Spinal cord (tissue), 10 donors: ENCODE results near the gene HAUS6. TPM values are rescaled to one million over a fixed set of nuclear protein-coding genes. Genes with fewer than 3 reads are reported as not detected.

Experiments
- DNase-seq, 6 donors: peaks; one replicate each; pipeline versions ENCODE4 v3.0.0 to v3.0.0-alpha.2; 2013 to 2015; ENCODE audit warnings: low spot score in 6 of 6, low read depth in 4 of 6
- H3K27ac ChIP-seq: one replicate; pipeline ENCODE4 v1.5.1; 2013; ENCODE audit warnings: low read depth, low read length, control low read depth
- H3K27me3 ChIP-seq: one replicate; pipeline ENCODE4 v1.6.1; 2013; ENCODE audit warnings: low read length; ENCODE audit not compliant: control insufficient read depth, insufficient read depth
- H3K36me3 ChIP-seq: one replicate; pipeline ENCODE4 v1.6.1; 2013; ENCODE audit warnings: low read length; ENCODE audit not compliant: control insufficient read depth, insufficient read depth
- H3K4me1 ChIP-seq: one replicate; pipeline ENCODE4 v1.6.1; 2013; ENCODE audit warnings: low read length; ENCODE audit not compliant: control insufficient read depth, insufficient read depth
- H3K4me3 ChIP-seq: one replicate; pipeline ENCODE4 v1.5.1; 2013; ENCODE audit warnings: low read depth, low read length, control low read depth
- H3K9me3 ChIP-seq: one replicate; pipeline ENCODE4 v1.6.1; 2013; ENCODE audit warnings: low read length; ENCODE audit not compliant: control insufficient read depth, insufficient read depth
- WGBS: methylation state at CpG from one replicate; pipeline ENCODE4 v1.1.5; 2013; ENCODE audit warnings: missing lambda C conversion rate; ENCODE audit not compliant: insufficient coverage; 5-methylcytosine and 5-hydroxymethylcytosine counted together
- polyA plus RNA-seq, 2 donors: library from polyadenylated mRNA; unstranded; fragments of 120-200 nt; gene quantifications; one replicate each; pipeline ENCODE4 v1.2.1, GENCODE V29; 2013; ENCODE audit not compliant: insufficient read length in 2 of 2
- total RNA-seq, 2 donors: library from RNA; depleted of rRNA in 1 of 2; stranded (reverse); fragments of 120-200 nt in 1 of 2; fragments of >200 nt in 1 of 2; gene quantifications; one replicate each; pipeline versions ENCODE4 v1.2.3 to v1.2.4, GENCODE V29; 2013 to 2014
- donor health status: healthy.

The HAUS6 gene
- total and polyA plus RNA-seq, 4 donors = 15.3 to 24.6 (median 22.1) TPM

DNA sequence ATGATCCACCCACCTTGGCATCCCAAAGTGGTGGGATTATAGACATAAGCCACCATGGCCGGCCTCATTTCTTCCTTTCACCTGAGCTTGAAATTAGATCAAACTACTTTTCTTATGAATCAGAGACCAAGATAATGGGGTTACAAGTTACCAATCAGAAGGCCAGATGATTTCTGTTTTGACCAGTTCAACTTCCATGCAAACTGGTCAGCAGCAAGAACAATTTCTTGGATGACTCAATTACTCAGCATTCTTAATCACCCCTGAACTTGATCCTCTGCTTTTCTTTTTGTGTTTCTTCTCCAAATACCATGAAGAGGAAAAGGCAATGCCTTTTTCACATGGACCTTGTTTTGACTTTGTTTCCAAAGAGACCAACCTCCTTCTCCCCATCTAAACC is 34.6 kb upstream of the HAUS6 start:
- Histone ChIP-seq H3K4me1 (no peaks in the 10 kb centered on the region), H3K4me3 (no peak overlapping the region), H3K27ac (no peak overlapping the region), H3K9me3 (no peaks in the 10 kb centered on the region), H3K27me3 (no peaks in the 10 kb centered on the region), H3K36me3 (no peaks in the 10 kb centered on the region)
- DNase-seq = no peak
- WGBS = no CpG with 5 or more reads among the region's 1 CpG

DNA sequence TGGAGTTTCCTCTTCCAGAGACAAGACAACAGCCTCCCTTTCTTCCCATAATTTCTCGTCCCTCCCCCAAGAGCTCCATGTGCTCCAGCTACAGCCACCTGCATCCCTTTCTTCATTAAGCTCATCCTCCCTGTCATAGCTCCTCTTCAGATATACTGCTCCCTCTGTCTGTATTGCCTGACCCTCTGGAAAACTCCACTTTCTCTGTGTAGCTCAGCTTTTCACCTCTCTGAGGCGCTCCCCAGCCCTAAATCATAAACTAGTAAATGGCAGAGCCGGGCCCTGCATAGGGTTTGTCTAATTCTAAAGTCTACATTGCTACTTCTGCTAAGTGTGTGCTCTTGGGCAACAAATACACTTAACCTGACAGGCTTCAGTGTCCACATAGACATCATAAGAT is 33.4 kb upstream of the HAUS6 start:
- H3K27me3 ChIP-seq = no peaks in the 10 kb centered on the region
- 69% methylated on average over 2 of the region's 3 CpGs for WGBS
- DNase-seq = no peak
- no peak overlapping the region for H3K4me3 ChIP-seq
- H3K9me3 ChIP-seq = no peaks in the 10 kb centered on the region
- H3K36me3 ChIP-seq = no peaks in the 10 kb centered on the region
- no peak overlapping the region for H3K27ac ChIP-seq
- no peaks in the 10 kb centered on the region for H3K4me1 ChIP-seq

DNA sequence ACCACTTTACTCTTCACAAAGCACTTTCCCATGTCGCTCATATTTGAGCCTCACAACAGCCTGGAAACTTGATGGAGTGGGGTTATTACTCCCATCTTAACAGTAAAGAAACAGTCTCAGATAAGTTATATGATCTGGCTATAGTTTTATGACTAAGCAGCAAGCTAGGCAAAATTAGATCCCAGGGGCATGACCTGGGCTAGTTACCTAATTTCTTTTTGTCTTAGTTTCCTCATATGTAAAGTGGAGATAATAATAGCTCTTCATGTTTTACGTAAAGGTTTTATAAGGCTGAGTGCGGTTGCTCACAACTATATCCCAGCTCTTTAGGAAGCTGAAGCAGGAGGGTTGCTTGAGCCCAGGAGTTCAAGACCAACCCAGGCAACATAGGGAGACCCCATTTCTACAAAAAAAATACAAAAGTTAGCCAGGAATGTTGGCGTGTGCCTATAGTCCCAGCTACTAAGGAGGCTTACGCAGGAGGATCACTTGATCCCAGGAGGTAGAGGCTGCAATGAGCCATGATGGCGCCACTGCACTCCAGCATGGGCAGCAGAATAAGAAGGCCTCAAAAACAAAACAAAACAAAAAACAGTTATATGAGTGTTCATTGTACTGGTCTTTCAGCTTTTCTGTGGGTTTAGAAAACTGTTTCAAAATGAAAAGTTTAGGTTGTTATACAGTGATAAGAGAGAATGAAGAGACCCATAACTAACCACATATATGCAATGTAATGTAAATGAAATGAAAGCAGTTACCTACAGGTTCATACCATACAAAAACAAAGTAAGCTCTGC is 31.0 kb upstream of the HAUS6 start:
- 100% methylated on average over 2 of the region's 6 CpGs for WGBS
- H3K9me3 ChIP-seq = no peaks in the 10 kb centered on the region
- no peak overlapping the region for H3K27ac ChIP-seq
- H3K4me3 ChIP-seq = no peak overlapping the region
- H3K4me1 ChIP-seq = peaks cover 6% of the 10 kb centered on the region
- H3K36me3 ChIP-seq = no peaks in the 10 kb centered on the region
- peaks cover 3% of the 10 kb centered on the region for H3K27me3 ChIP-seq
- DNase-seq = no peak

DNA sequence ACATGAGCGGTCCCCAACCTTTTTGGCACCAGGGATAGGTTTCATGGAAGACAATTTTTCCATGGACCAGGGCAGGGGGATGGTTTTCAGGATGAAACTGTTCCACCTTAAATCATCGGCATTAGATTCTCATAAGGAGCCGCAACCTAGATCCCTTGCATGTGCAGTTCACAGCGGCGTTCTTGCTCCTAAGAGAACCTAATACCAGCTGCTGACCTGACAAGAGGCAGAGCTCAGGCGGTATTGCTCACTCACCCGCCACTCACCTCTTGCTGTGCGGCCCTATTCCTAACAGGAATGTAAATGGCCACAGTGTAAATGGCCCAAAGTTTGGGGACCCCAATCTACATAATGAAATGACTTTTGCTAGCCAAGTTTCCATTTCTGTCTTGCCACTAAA is 27.7 kb upstream of the HAUS6 start:
- no peaks in the 10 kb centered on the region for H3K9me3 ChIP-seq
- no peaks in the 10 kb centered on the region for H3K36me3 ChIP-seq
- H3K4me1 ChIP-seq = peaks cover 29% of the 10 kb centered on the region
- H3K4me3 ChIP-seq = no peak overlapping the region
- peaks cover 13% of the 10 kb centered on the region for H3K27me3 ChIP-seq
- 71% methylated on average over 4 of the region's 8 CpGs for WGBS
- no peak overlapping the region for H3K27ac ChIP-seq
- no peak for DNase-seq

DNA sequence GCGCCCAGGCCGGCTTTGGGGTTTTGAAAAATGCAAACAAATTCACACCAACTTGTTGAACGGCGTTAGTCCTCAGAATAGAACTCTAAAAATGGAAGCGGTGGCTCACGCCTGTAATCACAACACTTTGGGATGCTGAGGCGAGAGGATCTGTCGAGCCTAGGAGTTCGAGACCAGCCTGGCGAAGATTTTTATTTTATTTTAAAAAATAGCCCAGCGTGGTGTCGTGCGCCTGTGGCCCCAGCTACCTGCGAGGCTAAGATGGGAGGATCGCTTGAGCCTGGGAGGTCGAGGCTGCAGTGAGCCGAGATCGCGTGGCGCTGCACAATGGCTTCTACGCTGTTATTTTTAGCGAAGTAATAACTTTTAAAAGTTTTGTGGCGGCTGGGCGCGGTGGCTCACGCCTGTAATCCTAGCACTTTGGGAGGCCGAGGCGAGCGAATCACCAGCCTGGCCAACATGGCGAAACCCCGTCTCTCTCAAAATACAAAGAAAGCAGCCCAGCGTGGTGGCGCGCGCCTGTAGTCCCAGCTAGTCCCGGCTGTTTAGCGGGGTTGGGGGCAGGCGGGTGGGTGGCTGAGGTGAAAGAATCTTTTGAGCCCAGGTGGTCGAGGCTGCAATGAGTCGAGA is 25.3 kb upstream of the HAUS6 start:
- Histone ChIP-seq H3K36me3 (no peaks in the 10 kb centered on the region), H3K4me1 (peaks cover 29% of the 10 kb centered on the region), H3K4me3 (peak overlapping the region; percentile 71), H3K27me3 (peaks cover 13% of the 10 kb centered on the region), H3K27ac (peak overlapping the region; percentile 84), H3K9me3 (no peaks in the 10 kb centered on the region)
- DNase-seq = peak in 2 of 6 donors; percentile 25 to 59
- 2% methylated on average over 27 of the region's 40 CpGs for WGBS

DNA sequence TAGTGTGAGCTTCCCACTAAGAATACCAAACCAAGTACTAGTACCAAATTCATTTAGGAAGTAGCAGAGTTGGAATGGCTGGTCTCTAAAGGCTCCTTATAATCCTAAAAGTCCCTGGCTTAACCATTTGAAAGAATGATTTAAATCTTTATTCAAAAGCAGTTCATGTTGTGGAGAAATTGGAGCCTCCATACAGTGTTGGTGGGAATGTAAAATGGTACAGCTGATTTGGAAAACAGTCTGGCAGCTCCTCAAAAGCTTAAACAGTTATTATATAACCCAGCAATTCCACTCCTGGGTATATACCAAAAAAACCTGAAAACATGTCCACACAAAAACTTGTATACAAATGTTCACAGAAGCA is 21.7 kb upstream of the HAUS6 start:
- Histone ChIP-seq H3K27me3 (peaks cover 13% of the 10 kb centered on the region), H3K27ac (no peak overlapping the region), H3K4me3 (no peak overlapping the region), H3K4me1 (peaks cover 29% of the 10 kb centered on the region), H3K36me3 (peaks cover 11% of the 10 kb centered on the region), H3K9me3 (no peaks in the 10 kb centered on the region)
- no peak for DNase-seq

DNA sequence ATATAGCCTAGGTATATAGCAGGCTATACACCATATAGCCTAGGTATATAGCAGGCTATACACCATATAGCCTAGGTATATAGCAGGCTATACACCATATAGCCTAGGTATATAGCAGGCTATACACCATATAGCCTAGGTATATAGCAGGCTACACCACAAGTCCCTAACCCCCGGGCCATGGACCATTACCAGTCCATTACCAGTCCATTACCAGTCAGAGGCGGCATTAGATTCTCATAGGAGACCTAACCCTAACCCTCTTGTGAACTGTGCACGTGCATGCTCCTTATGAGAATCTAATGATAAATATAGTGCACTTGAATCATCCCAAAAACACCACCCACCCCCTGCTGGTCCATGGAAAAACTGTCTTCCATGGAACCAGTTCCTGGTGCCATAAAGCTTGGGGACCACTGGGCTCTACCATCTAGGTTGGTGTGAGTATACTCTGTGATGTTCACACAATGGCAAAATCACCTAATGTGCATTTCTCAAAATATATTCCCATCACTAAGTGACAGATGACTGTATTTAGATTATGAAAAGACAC is 19.9 kb upstream of the HAUS6 start:
- H3K36me3 ChIP-seq = peaks cover 11% of the 10 kb centered on the region
- DNase-seq = no peak
- H3K9me3 ChIP-seq = no peaks in the 10 kb centered on the region
- 100% methylated on average over 2 of the region's 3 CpGs for WGBS
- peaks cover 11% of the 10 kb centered on the region for H3K4me1 ChIP-seq
- H3K27ac ChIP-seq = no peak overlapping the region
- H3K27me3 ChIP-seq = peaks cover under 1% of the 10 kb centered on the region
- H3K4me3 ChIP-seq = no peak overlapping the region

DNA sequence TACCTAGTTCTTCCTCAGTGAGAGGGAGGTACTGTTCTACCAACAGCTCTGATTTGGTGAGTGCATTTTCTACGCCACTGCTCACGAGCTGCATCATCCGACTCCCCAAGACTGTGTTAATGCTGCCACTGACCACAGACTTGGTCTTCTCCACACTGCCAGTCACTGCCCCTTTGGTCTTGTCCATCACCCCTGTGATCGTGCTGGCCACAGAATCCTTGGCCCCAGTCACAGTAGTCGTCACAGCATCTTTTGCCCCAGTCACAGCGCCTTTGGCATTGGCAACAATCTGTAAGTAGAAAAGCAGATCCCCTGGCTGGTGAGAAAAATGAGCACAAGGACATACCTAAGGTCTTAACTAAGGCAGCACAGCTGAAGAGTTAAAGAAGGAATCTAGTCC is 18.2 kb upstream of the HAUS6 start:
- Histone ChIP-seq H3K27me3 (no peaks in the 10 kb centered on the region), H3K4me1 (no peaks in the 10 kb centered on the region), H3K4me3 (no peak overlapping the region), H3K27ac (no peak overlapping the region), H3K36me3 (peaks cover 18% of the 10 kb centered on the region), H3K9me3 (no peaks in the 10 kb centered on the region)
- 98% methylated on average over 6 of the region's 6 CpGs for WGBS
- DNase-seq = no peak

DNA sequence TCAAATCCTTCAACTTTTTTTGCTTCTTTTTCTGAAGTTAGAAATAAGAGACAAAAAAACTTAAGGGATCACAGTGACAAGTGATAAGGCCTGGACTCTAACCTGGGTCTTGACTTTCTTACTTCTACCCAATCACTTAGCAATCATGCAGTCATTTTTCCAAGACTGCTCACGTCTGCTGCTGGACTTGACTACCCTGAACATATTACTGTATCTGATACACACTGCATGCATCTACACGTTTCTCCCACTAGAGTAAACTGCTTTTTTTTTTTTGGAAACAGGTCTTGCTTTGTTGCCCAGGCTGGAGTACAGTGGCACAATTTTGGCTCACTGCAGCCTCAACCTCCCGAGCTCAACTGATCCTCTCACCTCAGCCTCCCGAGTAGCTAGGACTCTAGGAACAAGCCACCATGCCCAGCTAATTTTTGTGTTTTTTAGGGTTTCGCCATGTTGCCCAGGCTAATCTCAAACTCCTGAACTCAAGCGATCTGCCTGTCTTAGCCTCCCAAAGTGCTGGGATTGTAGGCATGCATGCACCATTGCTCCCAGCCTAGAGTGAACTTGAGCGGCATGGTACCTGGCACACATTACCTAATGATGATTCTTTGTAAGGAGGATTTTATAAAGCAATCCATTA is 17.2 kb upstream of the HAUS6 start:
- H3K27ac ChIP-seq = no peak overlapping the region
- 89% methylated on average over 6 of the region's 7 CpGs for WGBS
- peaks cover 18% of the 10 kb centered on the region for H3K36me3 ChIP-seq

More for the DNA sequence above, 17.2 kb upstream of the HAUS6 start:
- Histone ChIP-seq H3K9me3 (no peaks in the 10 kb centered on the region), H3K27me3 (no peaks in the 10 kb centered on the region), H3K4me3 (no peak overlapping the region), H3K4me1 (no peaks in the 10 kb centered on the region)
- DNase-seq = no peak
